K562 (cell line): ENCODE results near the gene METTL15. TPM values are rescaled to one million over a fixed set of nuclear protein-coding genes. Genes with fewer than 3 reads are reported as not detected.

Source experiments
- ARHGAP35 ChIP-seq: fragments of 450-650 bp; IDR thresholded peaks from 2 replicates; pipeline ENCODE4 v1.6.1; 2018; ENCODE audit not compliant: partially characterized antibody
- ARID1B ChIP-seq: fragments of 450-650 bp; IDR thresholded peaks from 2 replicates; pipeline ENCODE4 v1.6.1; 2016; ENCODE audit warnings: antibody characterized with exemption, mild to moderate bottlenecking, inconsistent platforms
- ASH1L ChIP-seq: fragments of 450-650 bp; IDR thresholded peaks from 2 replicates; pipeline ENCODE4 v1.6.1; 2018; ENCODE audit warnings: borderline replicate concordance, mild to moderate bottlenecking, low read depth; ENCODE audit not compliant: partially characterized antibody
- CBFA2T2 ChIP-seq: fragments of 450-650 bp; conservative IDR thresholded peaks from 2 replicates; pipeline ENCODE4 v1.6.1; 2017; ENCODE audit warnings: mild to moderate bottlenecking
- CCAR2 ChIP-seq: fragments of 200-400 bp; formaldehyde crosslinking; IDR thresholded peaks from 2 replicates; pipeline ENCODE4 v1.6.1; 2017; ENCODE audit warnings: mild to moderate bottlenecking, low read depth, low read length
- ETV6 ChIP-seq, 3 experiments: fragments of 150-350 bp in 1 of 3; sonication (generic) in 1 of 3; formaldehyde crosslinking in 1 of 3; IDR thresholded peaks; 2 replicates each; pipeline versions ENCODE4 v1.6.1 to v1.8.0; 2014 to 2022; ENCODE audit warnings: borderline replicate concordance in 2 of 3, low read depth in 2 of 3, antibody characterized with exemption in 1 of 3, low read length in 1 of 3, mild to moderate bottlenecking in 1 of 3, missing genetic modification reagents in 1 of 3
- MCM2 ChIP-seq: fragments of 450-650 bp; IDR thresholded peaks from 2 replicates; pipeline ENCODE4 v1.6.1; 2017; ENCODE audit warnings: low read depth, mild to moderate bottlenecking
- ZBTB8A ChIP-seq: fragments of 450-650 bp; IDR thresholded peaks from 2 replicates; pipeline ENCODE4 v1.6.1; 2018; ENCODE audit warnings: mild to moderate bottlenecking, moderate library complexity; ENCODE audit not compliant: partially characterized antibody
- ZNF24 ChIP-seq: fragments of 450-650 bp; IDR thresholded peaks from 2 replicates; pipeline ENCODE4 v1.6.1; 2016
- polyA plus RNA-seq, 8 experiments: library from polyadenylated mRNA; depleted of rRNA in 4 of 8; stranded (reverse) in 5 of 8; unstranded in 3 of 8; fragments of >200 nt; fragmentation: Nextera tagmentation in 2 of 8; fragmentation: Illumina TruSeq in 1 of 8; extraction: Ambion mirVana in 2 of 8; extraction: Trizol in 1 of 8; gene quantifications; 2 replicates each; pipeline versions ENCODE4 v1.2.1 to v1.2.3, GENCODE V29; 2011 to 2014; ENCODE audit warnings: inconsistent platforms in 1 of 8, missing spikeins in 1 of 8
- total RNA-seq, 7 experiments: library from RNA; depleted of rRNA in 6 of 7; stranded (reverse); fragments of >200 nt in 6 of 7; fragmentation: Illumina TruSeq in 2 of 7; extraction: Trizol in 2 of 7; gene quantifications; 2 replicates each; pipeline versions ENCODE4 v1.2.1 to v1.2.3, GENCODE V29; 2011 to 2021; ENCODE audit warnings: low replicate concordance in 1 of 7
- TF ChIP-seq, protein P1 (sequence below): fragments of 450-650 bp; IDR thresholded peaks from 2 replicates; pipeline ENCODE4 v1.7.0; 2016; ENCODE audit warnings: borderline replicate concordance
- TF ChIP-seq, protein P2 (sequence below): sonication (generic); formaldehyde crosslinking; IDR thresholded peaks from 2 replicates; pipeline ENCODE4 v1.8.0; 2023; ENCODE audit warnings: missing genetic modification reagents, mild to moderate bottlenecking, borderline replicate concordance
- TF ChIP-seq, protein P3 (sequence below): IDR thresholded peaks from 3 replicates; pipeline ENCODE4 v1.6.1; 2011; ENCODE audit warnings: borderline replicate concordance, mild to moderate bottlenecking, moderate library complexity; ENCODE audit not compliant: insufficient read length; ENCODE audit errors: extremely low read depth
- TF ChIP-seq, protein P4 (sequence below): fragments of 150-350 bp; conservative IDR thresholded peaks from 2 replicates; pipeline ENCODE4 v1.6.1; 2014; ENCODE audit warnings: low read length

METTL15 gene
- total and polyA plus RNA-seq, 9 of the 15 experiments (the other 6 are each of a cell fraction or from before 2014, with no cell fraction given): 10.7 to 21.7 (median 15.9) TPM

DNA sequence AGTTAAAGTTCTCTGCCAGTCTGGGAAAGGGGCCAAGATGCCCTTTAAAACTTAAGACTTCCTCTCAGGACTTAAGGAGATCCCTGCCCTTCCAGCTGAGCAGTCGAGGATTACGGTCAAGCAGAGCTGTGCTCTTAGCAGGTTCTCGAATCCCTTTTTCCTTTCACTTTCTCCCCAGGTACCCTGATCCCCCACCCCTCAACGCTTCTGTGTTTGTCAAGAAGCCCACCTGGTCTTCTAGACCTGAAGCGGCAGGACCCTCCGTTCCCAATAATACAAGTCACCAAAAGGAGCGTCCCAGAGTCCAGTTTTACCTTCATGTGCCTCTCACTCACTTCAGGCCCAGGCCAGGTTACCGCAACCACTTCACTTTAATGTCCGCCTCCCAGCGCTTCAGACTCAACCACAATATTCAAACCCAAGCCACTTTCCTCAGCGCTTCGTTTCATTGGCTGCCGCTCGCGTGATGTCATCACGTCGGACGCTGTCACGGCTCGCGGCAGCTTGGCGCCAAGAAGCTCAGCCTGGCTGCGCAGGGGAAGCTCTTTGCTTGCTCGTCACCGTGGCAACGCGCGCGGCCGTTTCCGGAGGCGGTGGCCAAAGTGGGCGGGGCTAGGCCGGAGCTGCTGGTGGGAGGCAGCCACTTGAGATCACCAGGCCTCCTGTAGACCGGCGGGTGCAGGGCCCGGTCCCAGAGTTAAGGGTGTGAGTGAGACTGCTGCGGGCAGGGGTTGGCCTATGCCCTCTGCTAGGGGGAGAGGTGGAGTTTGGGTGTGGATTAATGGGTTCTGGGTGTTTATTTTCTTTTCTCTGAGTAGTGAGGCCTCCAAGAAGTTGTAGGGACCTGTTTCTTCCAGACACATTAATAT, at the start of gene METTL15, which contains the start of gene KIF18A (continued):
- TF ChIP-seq, protein P1, sequence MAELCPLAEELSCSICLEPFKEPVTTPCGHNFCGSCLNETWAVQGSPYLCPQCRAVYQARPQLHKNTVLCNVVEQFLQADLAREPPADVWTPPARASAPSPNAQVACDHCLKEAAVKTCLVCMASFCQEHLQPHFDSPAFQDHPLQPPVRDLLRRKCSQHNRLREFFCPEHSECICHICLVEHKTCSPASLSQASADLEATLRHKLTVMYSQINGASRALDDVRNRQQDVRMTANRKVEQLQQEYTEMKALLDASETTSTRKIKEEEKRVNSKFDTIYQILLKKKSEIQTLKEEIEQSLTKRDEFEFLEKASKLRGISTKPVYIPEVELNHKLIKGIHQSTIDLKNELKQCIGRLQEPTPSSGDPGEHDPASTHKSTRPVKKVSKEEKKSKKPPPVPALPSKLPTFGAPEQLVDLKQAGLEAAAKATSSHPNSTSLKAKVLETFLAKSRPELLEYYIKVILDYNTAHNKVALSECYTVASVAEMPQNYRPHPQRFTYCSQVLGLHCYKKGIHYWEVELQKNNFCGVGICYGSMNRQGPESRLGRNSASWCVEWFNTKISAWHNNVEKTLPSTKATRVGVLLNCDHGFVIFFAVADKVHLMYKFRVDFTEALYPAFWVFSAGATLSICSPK: no peak
- TF ChIP-seq CBFA2T2 (no peak), CCAR2 (no peak), ZBTB8A (no peak), MCM2 (no peak), ARHGAP35 (no peak), ETV6 (IDR thresholded peaks at IDR 0.05; ENCODE audit: borderline replicate concordance in 1 of 2, low read depth in 2 of 2, low read length in 1 of 2) (no peak), ETV6 (CRISPR knock-in tag; IDR thresholded peaks at IDR 0.05; ENCODE audit: borderline replicate concordance) (no peak), ZNF24 (no peak), ASH1L (no peak), ARID1B (peak; percentile 41; the same call in 1 of the 2 replicates)
- TF ChIP-seq, protein P2, sequence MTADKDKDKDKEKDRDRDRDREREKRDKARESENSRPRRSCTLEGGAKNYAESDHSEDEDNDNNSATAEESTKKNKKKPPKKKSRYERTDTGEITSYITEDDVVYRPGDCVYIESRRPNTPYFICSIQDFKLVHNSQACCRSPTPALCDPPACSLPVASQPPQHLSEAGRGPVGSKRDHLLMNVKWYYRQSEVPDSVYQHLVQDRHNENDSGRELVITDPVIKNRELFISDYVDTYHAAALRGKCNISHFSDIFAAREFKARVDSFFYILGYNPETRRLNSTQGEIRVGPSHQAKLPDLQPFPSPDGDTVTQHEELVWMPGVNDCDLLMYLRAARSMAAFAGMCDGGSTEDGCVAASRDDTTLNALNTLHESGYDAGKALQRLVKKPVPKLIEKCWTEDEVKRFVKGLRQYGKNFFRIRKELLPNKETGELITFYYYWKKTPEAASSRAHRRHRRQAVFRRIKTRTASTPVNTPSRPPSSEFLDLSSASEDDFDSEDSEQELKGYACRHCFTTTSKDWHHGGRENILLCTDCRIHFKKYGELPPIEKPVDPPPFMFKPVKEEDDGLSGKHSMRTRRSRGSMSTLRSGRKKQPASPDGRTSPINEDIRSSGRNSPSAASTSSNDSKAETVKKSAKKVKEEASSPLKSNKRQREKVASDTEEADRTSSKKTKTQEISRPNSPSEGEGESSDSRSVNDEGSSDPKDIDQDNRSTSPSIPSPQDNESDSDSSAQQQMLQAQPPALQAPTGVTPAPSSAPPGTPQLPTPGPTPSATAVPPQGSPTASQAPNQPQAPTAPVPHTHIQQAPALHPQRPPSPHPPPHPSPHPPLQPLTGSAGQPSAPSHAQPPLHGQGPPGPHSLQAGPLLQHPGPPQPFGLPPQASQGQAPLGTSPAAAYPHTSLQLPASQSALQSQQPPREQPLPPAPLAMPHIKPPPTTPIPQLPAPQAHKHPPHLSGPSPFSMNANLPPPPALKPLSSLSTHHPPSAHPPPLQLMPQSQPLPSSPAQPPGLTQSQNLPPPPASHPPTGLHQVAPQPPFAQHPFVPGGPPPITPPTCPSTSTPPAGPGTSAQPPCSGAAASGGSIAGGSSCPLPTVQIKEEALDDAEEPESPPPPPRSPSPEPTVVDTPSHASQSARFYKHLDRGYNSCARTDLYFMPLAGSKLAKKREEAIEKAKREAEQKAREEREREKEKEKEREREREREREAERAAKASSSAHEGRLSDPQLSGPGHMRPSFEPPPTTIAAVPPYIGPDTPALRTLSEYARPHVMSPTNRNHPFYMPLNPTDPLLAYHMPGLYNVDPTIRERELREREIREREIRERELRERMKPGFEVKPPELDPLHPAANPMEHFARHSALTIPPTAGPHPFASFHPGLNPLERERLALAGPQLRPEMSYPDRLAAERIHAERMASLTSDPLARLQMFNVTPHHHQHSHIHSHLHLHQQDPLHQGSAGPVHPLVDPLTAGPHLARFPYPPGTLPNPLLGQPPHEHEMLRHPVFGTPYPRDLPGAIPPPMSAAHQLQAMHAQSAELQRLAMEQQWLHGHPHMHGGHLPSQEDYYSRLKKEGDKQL (CRISPR knock-in tag): no peak
- TF ChIP-seq, protein P3, sequence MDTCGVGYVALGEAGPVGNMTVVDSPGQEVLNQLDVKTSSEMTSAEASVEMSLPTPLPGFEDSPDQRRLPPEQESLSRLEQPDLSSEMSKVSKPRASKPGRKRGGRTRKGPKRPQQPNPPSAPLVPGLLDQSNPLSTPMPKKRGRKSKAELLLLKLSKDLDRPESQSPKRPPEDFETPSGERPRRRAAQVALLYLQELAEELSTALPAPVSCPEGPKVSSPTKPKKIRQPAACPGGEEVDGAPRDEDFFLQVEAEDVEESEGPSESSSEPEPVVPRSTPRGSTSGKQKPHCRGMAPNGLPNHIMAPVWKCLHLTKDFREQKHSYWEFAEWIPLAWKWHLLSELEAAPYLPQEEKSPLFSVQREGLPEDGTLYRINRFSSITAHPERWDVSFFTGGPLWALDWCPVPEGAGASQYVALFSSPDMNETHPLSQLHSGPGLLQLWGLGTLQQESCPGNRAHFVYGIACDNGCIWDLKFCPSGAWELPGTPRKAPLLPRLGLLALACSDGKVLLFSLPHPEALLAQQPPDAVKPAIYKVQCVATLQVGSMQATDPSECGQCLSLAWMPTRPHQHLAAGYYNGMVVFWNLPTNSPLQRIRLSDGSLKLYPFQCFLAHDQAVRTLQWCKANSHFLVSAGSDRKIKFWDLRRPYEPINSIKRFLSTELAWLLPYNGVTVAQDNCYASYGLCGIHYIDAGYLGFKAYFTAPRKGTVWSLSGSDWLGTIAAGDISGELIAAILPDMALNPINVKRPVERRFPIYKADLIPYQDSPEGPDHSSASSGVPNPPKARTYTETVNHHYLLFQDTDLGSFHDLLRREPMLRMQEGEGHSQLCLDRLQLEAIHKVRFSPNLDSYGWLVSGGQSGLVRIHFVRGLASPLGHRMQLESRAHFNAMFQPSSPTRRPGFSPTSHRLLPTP: no peak
- TF ChIP-seq, protein P4, sequence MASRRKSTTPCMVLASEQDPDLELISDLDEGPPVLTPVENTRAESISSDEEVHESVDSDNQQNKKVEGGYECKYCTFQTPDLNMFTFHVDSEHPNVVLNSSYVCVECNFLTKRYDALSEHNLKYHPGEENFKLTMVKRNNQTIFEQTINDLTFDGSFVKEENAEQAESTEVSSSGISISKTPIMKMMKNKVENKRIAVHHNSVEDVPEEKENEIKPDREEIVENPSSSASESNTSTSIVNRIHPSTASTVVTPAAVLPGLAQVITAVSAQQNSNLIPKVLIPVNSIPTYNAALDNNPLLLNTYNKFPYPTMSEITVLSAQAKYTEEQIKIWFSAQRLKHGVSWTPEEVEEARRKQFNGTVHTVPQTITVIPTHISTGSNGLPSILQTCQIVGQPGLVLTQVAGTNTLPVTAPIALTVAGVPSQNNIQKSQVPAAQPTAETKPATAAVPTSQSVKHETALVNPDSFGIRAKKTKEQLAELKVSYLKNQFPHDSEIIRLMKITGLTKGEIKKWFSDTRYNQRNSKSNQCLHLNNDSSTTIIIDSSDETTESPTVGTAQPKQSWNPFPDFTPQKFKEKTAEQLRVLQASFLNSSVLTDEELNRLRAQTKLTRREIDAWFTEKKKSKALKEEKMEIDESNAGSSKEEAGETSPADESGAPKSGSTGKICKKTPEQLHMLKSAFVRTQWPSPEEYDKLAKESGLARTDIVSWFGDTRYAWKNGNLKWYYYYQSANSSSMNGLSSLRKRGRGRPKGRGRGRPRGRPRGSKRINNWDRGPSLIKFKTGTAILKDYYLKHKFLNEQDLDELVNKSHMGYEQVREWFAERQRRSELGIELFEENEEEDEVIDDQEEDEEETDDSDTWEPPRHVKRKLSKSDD: no peak
